ENCODE measurements around the gene CTDP1.

The CTDP1 gene

GRCh38 chr18:79775441-79776221 lies 96.0 kb downstream of the CTDP1 start:
- Histone ChIP-seq H3K4me2 (ENCODE audit: low read length, poor library complexity, severe bottlenecking) (no peak overlapping the region), H2AK5ac (ENCODE audit: low read length, severe bottlenecking) (no peak overlapping the region)
- WGBS: 86% methylated on average over 35 of the region's 35 CpGs

GRCh38 chr18:79776674-79777073 lies 97.1 kb downstream of the CTDP1 start:
- Histone ChIP-seq H3K18ac (ENCODE audit: low read depth in 1 of 2, low read length in 2 of 2) (no peak overlapping the region), H2BK5ac (ENCODE audit: low read depth, low read length, poor library complexity, severe bottlenecking) (no peak overlapping the region), H3K9ac (ENCODE audit: low read length) (no peak overlapping the region), H3K79me1 (replicated peaks; ENCODE audit: low read length, poor library complexity, severe bottlenecking) (no peaks in the 10 kb centered on the region), H3K27ac (ENCODE audit: low read length, poor library complexity, severe bottlenecking) (no peak overlapping the region), H2BK120ac (ENCODE audit: low read depth, low read length) (no peak overlapping the region), H3K4me3 (ENCODE audit: insufficient read depth in 1 of 2, low read depth in 1 of 2, low read length in 2 of 2) (no peak overlapping the region), H3K36me3 (ENCODE audit: control insufficient read depth in 1 of 2, insufficient read depth in 2 of 2, low read depth in 1 of 2, low read length in 2 of 2) (no peaks in the 10 kb centered on the region), H3K9me3 (ENCODE audit: control insufficient read depth, low read length) (peaks cover 6% of the 10 kb centered on the region), H2BK15ac (ENCODE audit: low read depth, poor library complexity, severe bottlenecking) (no peak overlapping the region), H2AFZ (ENCODE audit: low read depth, low read length) (no peak overlapping the region), H3K23ac (ENCODE audit: low read length in 2 of 2) (no peak overlapping the region), H3K4ac (ENCODE audit: low read depth in 1 of 2, low read length in 2 of 2) (no peak overlapping the region), H4K8ac (ENCODE audit: low read length) (no peak overlapping the region), H2AK5ac (ENCODE audit: low read length, severe bottlenecking) (no peak overlapping the region), H2BK12ac (ENCODE audit: low read length in 2 of 2) (no peak overlapping the region), H3K4me2 (ENCODE audit: low read length, poor library complexity, severe bottlenecking) (no peak overlapping the region), H3K14ac (ENCODE audit: low read length in 2 of 2) (no peak overlapping the region), H3K27me3 (ENCODE audit: control insufficient read depth in 1 of 2, insufficient read depth in 1 of 2, low read length in 2 of 2) (peaks cover 0 to 48% of the 10 kb centered on the region in 2 experiments), H3K4me1 (ENCODE audit: control insufficient read depth, insufficient read depth, low read depth, low read length) (no peaks in the 10 kb centered on the region), H4K91ac (ENCODE audit: low read length) (no peak overlapping the region)
- DNase-seq: no peak
- WGBS: 82% methylated on average over 2 of the region's 2 CpGs

More at GRCh38 chr18:79775441-79776221, 96.0 kb downstream of the CTDP1 start:
- no peak for DNase-seq
- Histone ChIP-seq H3K18ac (ENCODE audit: low read depth in 1 of 2, low read length in 2 of 2) (no peak overlapping the region), H3K4ac (ENCODE audit: low read depth in 1 of 2, low read length in 2 of 2) (no peak overlapping the region), H3K79me1 (replicated peaks; ENCODE audit: low read length, poor library complexity, severe bottlenecking) (no peaks in the 10 kb centered on the region), H3K27ac (ENCODE audit: low read length, poor library complexity, severe bottlenecking) (no peak overlapping the region), H3K9ac (ENCODE audit: low read length) (no peak overlapping the region), H3K9me3 (ENCODE audit: control insufficient read depth, low read length) (peaks cover 6% of the 10 kb centered on the region), H4K8ac (ENCODE audit: low read length) (no peak overlapping the region), H3K14ac (ENCODE audit: low read length in 2 of 2) (no peak overlapping the region), H3K4me1 (ENCODE audit: control insufficient read depth, insufficient read depth, low read depth, low read length) (no peaks in the 10 kb centered on the region), H2BK5ac (ENCODE audit: low read depth, low read length, poor library complexity, severe bottlenecking) (no peak overlapping the region), H4K91ac (ENCODE audit: low read length) (no peak overlapping the region), H2AFZ (ENCODE audit: low read depth, low read length) (no peak overlapping the region), H3K27me3 (ENCODE audit: control insufficient read depth in 1 of 2, insufficient read depth in 1 of 2, low read length in 2 of 2) (peaks cover 0 to 40% of the 10 kb centered on the region in 2 experiments), H2BK12ac (ENCODE audit: low read length in 2 of 2) (no peak overlapping the region), H2BK120ac (ENCODE audit: low read depth, low read length) (no peak overlapping the region), H2BK15ac (ENCODE audit: low read depth, poor library complexity, severe bottlenecking) (no peak overlapping the region), H3K4me3 (ENCODE audit: insufficient read depth in 1 of 2, low read depth in 1 of 2, low read length in 2 of 2) (no peak overlapping the region), H3K36me3 (ENCODE audit: control insufficient read depth in 1 of 2, insufficient read depth in 2 of 2, low read depth in 1 of 2, low read length in 2 of 2) (no peaks in the 10 kb centered on the region), H3K23ac (ENCODE audit: low read length in 2 of 2) (no peak overlapping the region)

GRCh38 chr18:79778291-79778791 lies 98.7 kb downstream of the CTDP1 start:
- Histone ChIP-seq H2AK5ac (ENCODE audit: low read length, severe bottlenecking) (no peak overlapping the region), H3K4me2 (ENCODE audit: low read length, poor library complexity, severe bottlenecking) (no peak overlapping the region), H3K14ac (ENCODE audit: low read length in 2 of 2) (no peak overlapping the region), H3K23ac (ENCODE audit: low read length in 2 of 2) (no peak overlapping the region), H2BK15ac (ENCODE audit: low read depth, poor library complexity, severe bottlenecking) (no peak overlapping the region), H3K27ac (ENCODE audit: low read length, poor library complexity, severe bottlenecking) (no peak overlapping the region), H2BK5ac (ENCODE audit: low read depth, low read length, poor library complexity, severe bottlenecking) (no peak overlapping the region), H3K4me3 (ENCODE audit: insufficient read depth in 1 of 2, low read depth in 1 of 2, low read length in 2 of 2) (no peak overlapping the region), H4K91ac (ENCODE audit: low read length) (no peak overlapping the region), H2BK12ac (ENCODE audit: low read length in 2 of 2) (no peak overlapping the region), H2AFZ (ENCODE audit: low read depth, low read length) (no peak overlapping the region), H3K9ac (ENCODE audit: low read length) (no peak overlapping the region), H2BK120ac (ENCODE audit: low read depth, low read length) (no peak overlapping the region), H3K27me3 (ENCODE audit: control insufficient read depth in 1 of 2, insufficient read depth in 1 of 2, low read length in 2 of 2) (peaks cover 0 to 48% of the 10 kb centered on the region in 2 experiments), H4K8ac (ENCODE audit: low read length) (no peak overlapping the region), H3K36me3 (ENCODE audit: control insufficient read depth in 1 of 2, insufficient read depth in 2 of 2, low read depth in 1 of 2, low read length in 2 of 2) (no peaks in the 10 kb centered on the region), H3K9me3 (ENCODE audit: control insufficient read depth, low read length) (peaks cover 6% of the 10 kb centered on the region), H3K4ac (ENCODE audit: low read depth in 1 of 2, low read length in 2 of 2) (no peak overlapping the region), H3K4me1 (ENCODE audit: control insufficient read depth, insufficient read depth, low read depth, low read length) (no peaks in the 10 kb centered on the region), H3K18ac (ENCODE audit: low read depth in 1 of 2, low read length in 2 of 2) (no peak overlapping the region), H3K79me1 (replicated peaks; ENCODE audit: low read length, poor library complexity, severe bottlenecking) (no peaks in the 10 kb centered on the region)
- WGBS: 81% methylated on average over 24 of the region's 26 CpGs
- no peak for DNase-seq

GRCh38 chr18:79779021-79779699 lies 99.6 kb downstream of the CTDP1 start:
- H3K27me3 ChIP-seq (ENCODE audit: control insufficient read depth in 1 of 2, insufficient read depth in 1 of 2, low read length in 2 of 2): peaks cover 0 to 50% of the 10 kb centered on the region in 2 experiments
- no peak overlapping the region for H3K23ac ChIP-seq (ENCODE audit: low read length in 2 of 2)
- H2BK15ac ChIP-seq (ENCODE audit: low read depth, poor library complexity, severe bottlenecking): no peak overlapping the region
- H4K91ac ChIP-seq (ENCODE audit: low read length): no peak overlapping the region
- no peak overlapping the region for H2BK120ac ChIP-seq (ENCODE audit: low read depth, low read length)
- no peak overlapping the region for H3K4me2 ChIP-seq (ENCODE audit: low read length, poor library complexity, severe bottlenecking)
- H3K9me3 ChIP-seq (ENCODE audit: control insufficient read depth, low read length): peaks cover 6% of the 10 kb centered on the region
- H2BK5ac ChIP-seq (ENCODE audit: low read depth, low read length, poor library complexity, severe bottlenecking): no peak overlapping the region
- no peaks in the 10 kb centered on the region for H3K4me1 ChIP-seq (ENCODE audit: control insufficient read depth, insufficient read depth, low read depth, low read length)
- no peak overlapping the region for H3K18ac ChIP-seq (ENCODE audit: low read depth in 1 of 2, low read length in 2 of 2)
- H3K79me1 ChIP-seq (replicated peaks; ENCODE audit: low read length, poor library complexity, severe bottlenecking): no peaks in the 10 kb centered on the region
- no peak overlapping the region for H3K4ac ChIP-seq (ENCODE audit: low read depth in 1 of 2, low read length in 2 of 2)
- 89% methylated on average over 26 of the region's 29 CpGs for WGBS
- no peak overlapping the region for H2AK5ac ChIP-seq (ENCODE audit: low read length, severe bottlenecking)
- no peak overlapping the region for H2BK12ac ChIP-seq (ENCODE audit: low read length in 2 of 2)
- H3K36me3 ChIP-seq (ENCODE audit: control insufficient read depth in 1 of 2, insufficient read depth in 2 of 2, low read depth in 1 of 2, low read length in 2 of 2): no peaks in the 10 kb centered on the region
- no peak overlapping the region for H4K8ac ChIP-seq (ENCODE audit: low read length)
- no peak overlapping the region for H3K27ac ChIP-seq (ENCODE audit: low read length, poor library complexity, severe bottlenecking)
- H3K4me3 ChIP-seq (ENCODE audit: insufficient read depth in 1 of 2, low read depth in 1 of 2, low read length in 2 of 2): no peak overlapping the region
- DNase-seq: no peak
- no peak overlapping the region for H2AFZ ChIP-seq (ENCODE audit: low read depth, low read length)
- no peak overlapping the region for H3K14ac ChIP-seq (ENCODE audit: low read length in 2 of 2)
- no peak overlapping the region for H3K9ac ChIP-seq (ENCODE audit: low read length)

Data from mesenchymal stem cell (in vitro differentiated cells and primary cell).